ENCODE data around the gene CD8B. TPM values are rescaled to one million over a fixed set of nuclear protein-coding genes. Genes with fewer than 3 reads are reported as not detected.

The CD8B gene
- total and polyA plus RNA-seq, 2 of the 13 experiments (the other 11 are each of a cell fraction or from before 2014, with no cell fraction given), result 0.04 TPM; not detected in 1

GRCh38 chr2:86807468-86808275 is 54.0 kb downstream of the CD8B start (continued):
- no peak; the same call in 1 of the 2 replicates for TF ChIP-seq REPIN1 (CRISPR knock-in tag; IDR thresholded peaks at IDR 0.05; ENCODE audit: borderline replicate concordance, low read depth)
- no peak for TF ChIP-seq ONECUT2 (CRISPR knock-in tag; IDR thresholded peaks at IDR 0.05)
- TF ChIP-seq ZNF160 (CRISPR knock-in tag; IDR thresholded peaks at IDR 0.05), result no peak
- TF ChIP-seq CBX2 (IDR thresholded peaks at IDR 0.05; ENCODE audit: low read depth, low read length), result no peak
- no peak for TF ChIP-seq CBX2 (CRISPR knock-in tag; IDR thresholded peaks at IDR 0.05; ENCODE audit: low read depth)
- TF ChIP-seq CBX5 (CRISPR knock-in tag; IDR thresholded peaks at IDR 0.05; ENCODE audit: borderline replicate concordance), result peak; percentile 10; the same call in 1 of the 2 replicates
- no peak for TF ChIP-seq KDM5A (IDR thresholded peaks at IDR 0.05; ENCODE audit: borderline replicate concordance, low read length)
- no peak for TF ChIP-seq SKIL (CRISPR knock-in tag; IDR thresholded peaks at IDR 0.05; ENCODE audit: borderline replicate concordance)
- TF ChIP-seq ZNF124 (CRISPR knock-in tag; IDR thresholded peaks at IDR 0.05), result no peak
- TF ChIP-seq NR2F2 (IDR thresholded peaks at IDR 0.05; ENCODE audit: borderline replicate concordance, low read depth), result no peak; the same call in 1 of the 2 replicates
- no peak for TF ChIP-seq ZNF251 (CRISPR knock-in tag; IDR thresholded peaks at IDR 0.05)
- no peak for TF ChIP-seq PLRG1 (conservative IDR thresholded peaks at IDR 0.05)
- TF ChIP-seq NBN (conservative IDR thresholded peaks at IDR 0.05), result no peak
- no peak for TF ChIP-seq RXRB (CRISPR knock-in tag; IDR thresholded peaks at IDR 0.05; ENCODE audit: borderline replicate concordance)
- TF ChIP-seq ATF1 (CRISPR knock-in tag; IDR thresholded peaks at IDR 0.05), result no peak
- no peak for TF ChIP-seq HNRNPH1 (optimal IDR thresholded peaks at IDR 0.05; ENCODE audit: low read depth, low read length)
- TF ChIP-seq ZNF275 (CRISPR knock-in tag; IDR thresholded peaks at IDR 0.05; ENCODE audit: borderline replicate concordance), result 0 out of 2 replicates have a peak, but pooled peaks have one; percentile 6
- TF ChIP-seq SIN3A (IDR thresholded peaks at IDR 0.05; ENCODE audit: borderline replicate concordance, low read depth, low read length), result peak; percentile 29; the same call in 1 of the 2 replicates
- TF ChIP-seq SCMH1 (CRISPR knock-in tag; IDR thresholded peaks at IDR 0.05; ENCODE audit: borderline replicate concordance), result no peak
- peak; percentile 53; the same call in 1 of the 2 replicates for TF ChIP-seq IRF9 (CRISPR knock-in tag; IDR thresholded peaks at IDR 0.05; ENCODE audit: borderline replicate concordance)
- peak; percentile 76; the same call in 1 of the 2 replicates for TF ChIP-seq ZNF891 (CRISPR knock-in tag; IDR thresholded peaks at IDR 0.05)
- TF ChIP-seq HNRNPL (IDR thresholded peaks at IDR 0.05; ENCODE audit: low read depth, low read length), result no peak
- peak; percentile 80; the same call in 1 of the 2 replicates for TF ChIP-seq MTERF4 (CRISPR knock-in tag; IDR thresholded peaks at IDR 0.05)
- TF ChIP-seq RCOR2 (CRISPR knock-in tag; IDR thresholded peaks at IDR 0.05), result no peak
- TF ChIP-seq ZFYVE20 (CRISPR knock-in tag; IDR thresholded peaks at IDR 0.05; ENCODE audit: borderline replicate concordance, low read depth), result no peak
- TF ChIP-seq ELF4 (CRISPR knock-in tag; IDR thresholded peaks at IDR 0.05; ENCODE audit: borderline replicate concordance), result no peak
